ENCODE measurements around the gene DLG2. TPM values are rescaled to one million over a fixed set of nuclear protein-coding genes. Genes with fewer than 3 reads are reported as not detected.

DLG2 gene
- total and polyA plus RNA-seq, 9 of the 15 experiments (the other 6 are each of a cell fraction or from before 2014, with no cell fraction given): 0.52 to 1.6 (median 0.95) TPM

DNA sequence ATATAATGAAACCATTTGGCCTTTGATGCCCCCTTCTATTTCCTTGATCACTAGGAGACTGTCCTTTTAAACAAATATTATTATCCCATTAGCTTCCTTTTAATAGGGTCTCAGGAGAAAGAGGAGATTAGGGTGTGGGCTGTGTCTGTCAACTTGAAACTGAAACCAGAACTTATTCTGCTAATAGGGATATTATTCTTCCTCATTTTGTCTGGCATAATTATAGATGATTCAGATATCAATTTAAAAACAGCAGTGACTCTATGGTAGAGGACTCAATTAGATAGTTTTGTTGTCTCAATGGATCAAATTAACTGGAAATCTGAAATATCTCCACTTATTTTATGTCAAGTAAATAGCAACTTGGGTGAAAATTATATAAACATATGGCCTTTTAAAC is 1756.1 kb downstream of the DLG2 start (continued):
- TF ChIP-seq PRDM10 (IDR thresholded peaks at IDR 0.05; ENCODE audit: partially characterized antibody) (no peak), ZNF512 (tag; IDR thresholded peaks at IDR 0.05) (no peak)

DNA sequence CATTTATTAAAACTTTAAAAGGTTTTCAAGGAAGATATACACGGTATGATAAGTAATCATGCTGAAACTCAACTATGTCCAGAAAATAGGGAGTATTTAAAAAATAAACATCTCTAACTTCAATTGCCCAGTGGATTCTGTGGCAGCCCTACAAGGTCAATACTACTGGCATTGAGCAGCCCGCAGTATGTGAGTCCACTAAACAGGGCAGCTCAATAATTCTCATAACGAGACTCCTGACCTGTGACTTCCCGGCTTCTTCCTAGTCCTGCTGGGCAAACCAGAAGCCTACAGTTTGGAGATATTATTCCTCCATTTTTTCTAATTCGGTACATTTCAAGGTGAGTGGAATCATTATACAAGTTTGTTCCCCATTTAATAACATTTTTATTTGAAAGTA is 1760.5 kb downstream of the DLG2 start:
- DNase-seq (ENCODE audit: extremely low read depth in 1 of 4, low spot score in 3 of 4): no peak
- H3K9me3 ChIP-seq (replicated peaks; ENCODE audit: control insufficient read depth, insufficient read depth, low read depth, low read length): no peaks in the 10 kb centered on the region
- H4K20me1 ChIP-seq (replicated peaks; ENCODE audit: control insufficient read depth, insufficient read depth, low read length): no peaks in the 10 kb centered on the region
- H3K4me2 ChIP-seq (ENCODE audit: insufficient read depth, low read length): no peak overlapping the region
- no peaks in the 10 kb centered on the region for H3K79me2 ChIP-seq (ENCODE audit: control insufficient read depth, insufficient read depth, low read length)
- CTCF ChIA-PET (ENCODE audit: low intra/inter-chr PET ratio): no interaction called here
- no peak overlapping the region for H3K4me3 ChIP-seq
- no TSS peak for BruUV-seq (replicated peaks)
- H3K27ac ChIP-seq (ENCODE audit: extremely low read depth, low read depth, low read length): no peak overlapping the region
- intact Hi-C loops (cut with micrococcal nuclease) (no loop called here), in situ Hi-C loops (cut with MboI) (no loop called here)
- ATAC-seq: no peak
- 0% methylated on average over 5 of the region's 5 CpGs for WGBS (ENCODE audit: insufficient coverage, low coverage, missing lambda C conversion rate)
- no peaks in the 10 kb centered on the region for H3K27me3 ChIP-seq (ENCODE audit: control insufficient read depth in 2 of 2, insufficient read depth in 2 of 2, low read length in 2 of 2)
- H2AFZ ChIP-seq (ENCODE audit: low read depth, low read length): no peak overlapping the region
- no peak overlapping the region for H3K9ac ChIP-seq (ENCODE audit: insufficient read depth in 1 of 2, low read depth in 2 of 2, low read length in 2 of 2)
- FAIRE-seq: no peak
- POLR2A ChIA-PET: no interaction called here
- no peaks in the 10 kb centered on the region for H3K4me1 ChIP-seq (replicated peaks in 1 of 2; ENCODE audit: control insufficient read depth in 2 of 2, insufficient read depth in 2 of 2, low read length in 2 of 2)
- H3K36me3 ChIP-seq (ENCODE audit: control insufficient read depth, insufficient read depth, low read length): no peaks in the 10 kb centered on the region
- no peaks in the 10 kb centered on the region for H3K9me1 ChIP-seq (ENCODE audit: control insufficient read depth, insufficient read depth, low read length)
- TF ChIP-seq RFX1 (IDR thresholded peaks at IDR 0.05) (no peak), CCAR2 (IDR thresholded peaks at IDR 0.05; ENCODE audit: low read depth, low read length) (no peak), TAF9B (IDR thresholded peaks at IDR 0.05; ENCODE audit: partially characterized antibody) (no peak), YBX1 (IDR thresholded peaks at IDR 0.05) (no peak), ZNF263 (CRISPR knock-in tag; IDR thresholded peaks at IDR 0.05; ENCODE audit: borderline replicate concordance) (no peak), HDAC1 (IDR thresholded peaks at IDR 0.05) (no peak), ZNF384 (IDR thresholded peaks at IDR 0.05; ENCODE audit: low read depth, low read length) (no peak), SAP30 (IDR thresholded peaks at IDR 0.05; ENCODE audit: borderline replicate concordance, insufficient read depth, low read depth, low read length, poor library complexity, severe bottlenecking) (no peak), FOS (IDR thresholded peaks at IDR 0.05; ENCODE audit: extremely low read depth, insufficient read length) (no peak), ZNF77 (CRISPR knock-in tag; IDR thresholded peaks at IDR 0.05) (no peak), SOX6 (IDR thresholded peaks at IDR 0.05) (no peak), TAL1 (IDR thresholded peaks at IDR 0.05) (no peak)

Data from K562 (cell line).